K562 (cell line): ENCODE data around the gene CCR8. TPM values are rescaled to one million over a fixed set of nuclear protein-coding genes. Genes with fewer than 3 reads are reported as not detected.

Source experiments
- ATF4 ChIP-seq: fragments of 450-650 bp; formaldehyde crosslinking; IDR thresholded peaks from 2 replicates; pipeline ENCODE4 v1.4.0; 2022; ENCODE audit warnings: mild to moderate bottlenecking, moderate library complexity
- DEAF1 ChIP-seq: fragments of 450-650 bp; formaldehyde crosslinking; IDR thresholded peaks from 2 replicates; pipeline ENCODE4 v1.4.0; 2020; ENCODE audit warnings: mild to moderate bottlenecking, moderate library complexity
- KAT2B ChIP-seq: IDR thresholded peaks from one replicate; pipeline ENCODE4 v1.6.1; 2012; ENCODE audit warnings: low read depth, mild to moderate bottlenecking, control low read depth, inconsistent platforms, low read length, moderate library complexity
- NFIC ChIP-seq: fragments of 450-650 bp; IDR thresholded peaks from 2 replicates; pipeline ENCODE4 v1.6.1; 2017; ENCODE audit warnings: mild to moderate bottlenecking, inconsistent platforms
- PBX2 ChIP-seq, 2 experiments: IDR thresholded peaks in 1 of 2; conservative IDR thresholded peaks in 1 of 2; 2 replicates each; pipeline ENCODE4 v1.6.1; 2016; ENCODE audit warnings: low read depth in 2 of 2, mild to moderate bottlenecking in 1 of 2, missing compliant biosample characterization in 1 of 2, missing genetic modification characterization in 1 of 2, moderate library complexity in 1 of 2
- REST ChIP-seq, 2 experiments: fragments of 450-650 bp; formaldehyde crosslinking in 1 of 2; IDR thresholded peaks; 2 replicates each; pipeline versions ENCODE4 v1.4.0 to v1.6.1; 2014 to 2020; ENCODE audit warnings: mild to moderate bottlenecking in 2 of 2, borderline replicate concordance in 1 of 2, low read depth in 1 of 2
- USF2 ChIP-seq: sonication (generic); formaldehyde crosslinking; IDR thresholded peaks from 2 replicates; pipeline ENCODE4 v1.5.0; 2020; ENCODE audit warnings: missing genetic modification reagents
- ZBTB8A ChIP-seq: fragments of 450-650 bp; IDR thresholded peaks from 2 replicates; pipeline ENCODE4 v1.6.1; 2018; ENCODE audit warnings: mild to moderate bottlenecking, moderate library complexity; ENCODE audit not compliant: partially characterized antibody
- ZBTB9 ChIP-seq: fragments of 450-650 bp; formaldehyde crosslinking; IDR thresholded peaks from 2 replicates; pipeline ENCODE4 v1.4.0; 2020; ENCODE audit warnings: mild to moderate bottlenecking, moderate library complexity
- ZNF778 ChIP-seq: fragments of 450-650 bp; formaldehyde crosslinking; IDR thresholded peaks from 2 replicates; pipeline ENCODE4 v1.4.0; 2020; ENCODE audit warnings: mild to moderate bottlenecking, moderate library complexity
- polyA plus RNA-seq, 8 experiments: library from polyadenylated mRNA; depleted of rRNA in 4 of 8; stranded (reverse) in 5 of 8; unstranded in 3 of 8; fragments of >200 nt; fragmentation: Nextera tagmentation in 2 of 8; fragmentation: Illumina TruSeq in 1 of 8; extraction: Ambion mirVana in 2 of 8; extraction: Trizol in 1 of 8; gene quantifications; 2 replicates each; pipeline versions ENCODE4 v1.2.1 to v1.2.3, GENCODE V29; 2011 to 2014; ENCODE audit warnings: inconsistent platforms in 1 of 8, missing spikeins in 1 of 8
- total RNA-seq, 7 experiments: library from RNA; depleted of rRNA in 6 of 7; stranded (reverse); fragments of >200 nt in 6 of 7; fragmentation: Illumina TruSeq in 2 of 7; extraction: Trizol in 2 of 7; gene quantifications; 2 replicates each; pipeline versions ENCODE4 v1.2.1 to v1.2.3, GENCODE V29; 2011 to 2021; ENCODE audit warnings: low replicate concordance in 1 of 7

The CCR8 gene
- total and polyA plus RNA-seq, 9 of the 15 experiments (the other 6 are each of a cell fraction or from before 2014, with no cell fraction given), result not detected

GRCh38 chr3:39378088-39378487 lies 48.6 kb downstream of the CCR8 start (continued):
- no peak for TF ChIP-seq ZBTB9 (CRISPR knock-in tag)
- TF ChIP-seq USF2 (CRISPR knock-in tag), result peak; percentile 25; the same call in 1 of the 2 replicates
- TF ChIP-seq ZNF778 (CRISPR knock-in tag), result no peak
- TF ChIP-seq NFIC, result no peak
- TF ChIP-seq ATF4 (CRISPR knock-in tag), result no peak
- no peak for TF ChIP-seq ZBTB8A
- peak; percentile 61 for TF ChIP-seq DEAF1 (CRISPR knock-in tag)
- TF ChIP-seq REST (IDR thresholded peaks at IDR 0.05; ENCODE audit: borderline replicate concordance), result peak; percentile 59; the same call in 1 of the 2 replicates
- no peak for TF ChIP-seq REST (CRISPR knock-in tag; IDR thresholded peaks at IDR 0.05; ENCODE audit: low read depth)
- TF ChIP-seq PBX2 (CRISPR knock-in tag; IDR thresholded peaks at IDR 0.05; ENCODE audit: low read depth), result no peak
- TF ChIP-seq PBX2 (tag; conservative IDR thresholded peaks at IDR 0.05; ENCODE audit: low read depth), result 0 out of 2 replicates have a peak, but pooled peaks have one; percentile 18
- no peak for TF ChIP-seq KAT2B
